HEK293 (cell line): ENCODE measurements around the gene NANOS1.

Source experiments
- CTCF ChIA-PET: fragments of 350-600 bp; formaldehyde crosslinking; extraction: SDS; loops from one replicate; lab custom pipeline; 2021; ENCODE audit warnings: antibody characterized with exemption; lab: Yijun Ruan, JAX
- POLR2A ChIA-PET: fragments of 300-600 bp; formaldehyde crosslinking; extraction: SDS; loops from one replicate; lab custom pipeline; 2020; ENCODE audit warnings: antibody characterized with exemption, inconsistent platforms; lab: Yijun Ruan, JAX
- H3K27ac ChIP-seq: fragments of 200-500 bp; sonication (Bioruptor generic); 2 replicates; pipeline ENCODE4 v1.5.1; 2014; ENCODE audit warnings: low read depth, low read length, control low read depth, inconsistent platforms; ENCODE audit errors: extremely low read depth
- H3K36me3 ChIP-seq, 2 experiments: fragments of 200-500 bp in 1 of 2; sonication (Bioruptor generic) in 1 of 2; 1 replicate in 1 of 2; 2 replicates in 1 of 2; pipeline ENCODE4 v1.5.1; 2014 to 2017; ENCODE audit warnings: inconsistent platforms in 2 of 2, low read length in 2 of 2; ENCODE audit not compliant: control insufficient read depth in 2 of 2, insufficient read depth in 1 of 2
- H3K4me1 ChIP-seq: fragments of 200-500 bp; sonication (Bioruptor generic); 2 replicates; pipeline ENCODE4 v1.5.1; 2014; ENCODE audit warnings: mild to moderate bottlenecking, low read length, inconsistent platforms; ENCODE audit not compliant: control insufficient read depth, insufficient read depth
- H3K4me3 ChIP-seq: 2 replicates; pipeline ENCODE4 v1.5.1; 2011; ENCODE audit warnings: low read depth, mild to moderate bottlenecking, control low read depth, low read length, moderate library complexity
- H3K9me3 ChIP-seq: fragments of 200-500 bp; sonication (Bioruptor generic); 2 replicates; pipeline ENCODE4 v1.5.1; 2014; ENCODE audit warnings: low read depth, low read length, inconsistent platforms; ENCODE audit not compliant: control insufficient read depth, insufficient read depth
- EGR2 ChIP-seq: fragments of 450-650 bp; formaldehyde crosslinking; IDR thresholded peaks from 2 replicates; pipeline ENCODE4 v1.5.1; 2016; ENCODE audit warnings: low read depth, missing biosample characterization, missing genetic modification characterization
- GLI4 ChIP-seq: fragments of 450-650 bp; formaldehyde crosslinking; IDR thresholded peaks from 2 replicates; pipeline ENCODE4 v1.5.1; 2016; ENCODE audit warnings: missing biosample characterization, missing genetic modification characterization
- HOXA7 ChIP-seq: sonication (generic); formaldehyde crosslinking; IDR thresholded peaks from 2 replicates; pipeline ENCODE4 v1.8.1; 2022; ENCODE audit warnings: missing genetic modification reagents, borderline replicate concordance
- IKZF3 ChIP-seq: fragments of 450-650 bp; IDR thresholded peaks from 2 replicates; pipeline ENCODE4 v1.5.0; 2018; ENCODE audit warnings: missing biosample characterization, mild to moderate bottlenecking, missing genetic modification characterization, moderate library complexity
- RBAK ChIP-seq: fragments of 450-650 bp; formaldehyde crosslinking; IDR thresholded peaks from 2 replicates; pipeline ENCODE4 v1.5.1; 2016; ENCODE audit warnings: missing biosample characterization, missing genetic modification characterization
- SCRT2 ChIP-seq: fragments of 450-650 bp; formaldehyde crosslinking; IDR thresholded peaks from 2 replicates; pipeline ENCODE4 v1.5.1; 2016; ENCODE audit warnings: missing biosample characterization, missing genetic modification characterization
- SP7 ChIP-seq: fragments of 450-650 bp; formaldehyde crosslinking; IDR thresholded peaks from 2 replicates; pipeline ENCODE4 v1.5.1; 2016; ENCODE audit warnings: missing biosample characterization, missing genetic modification characterization
- TCF7L2 ChIP-seq: IDR thresholded peaks from 2 replicates; pipeline ENCODE4 v1.6.1; 2011; ENCODE audit warnings: low read depth, mild to moderate bottlenecking, inconsistent platforms, low read length, moderate library complexity, borderline replicate concordance
- ZBTB17 ChIP-seq: fragments of 450-650 bp; formaldehyde crosslinking; IDR thresholded peaks from 2 replicates; pipeline ENCODE4 v1.5.1; 2016; ENCODE audit warnings: missing biosample characterization, missing genetic modification characterization
- ZBTB8A ChIP-seq: fragments of 450-650 bp; formaldehyde crosslinking; IDR thresholded peaks from 2 replicates; pipeline ENCODE4 v1.5.1; 2016; ENCODE audit warnings: missing biosample characterization, missing genetic modification characterization
- ZFHX2 ChIP-seq: fragments of 450-650 bp; formaldehyde crosslinking; conservative IDR thresholded peaks from 2 replicates; pipeline ENCODE4 v1.5.1; 2016; ENCODE audit warnings: missing biosample characterization, missing genetic modification characterization
- ZIC2 ChIP-seq: fragments of 450-650 bp; formaldehyde crosslinking; IDR thresholded peaks from 2 replicates; pipeline ENCODE4 v1.5.1; 2016; ENCODE audit warnings: missing biosample characterization, missing genetic modification characterization
- ZNF114 ChIP-seq: fragments of 450-650 bp; formaldehyde crosslinking; IDR thresholded peaks from 2 replicates; pipeline ENCODE4 v1.5.0; 2017; ENCODE audit warnings: missing biosample characterization, missing genetic modification characterization
- ZNF223 ChIP-seq: fragments of 450-650 bp; formaldehyde crosslinking; IDR thresholded peaks from 2 replicates; pipeline ENCODE4 v1.5.1; 2016; ENCODE audit warnings: missing biosample characterization, missing genetic modification characterization
- ZNF501 ChIP-seq: fragments of 450-650 bp; formaldehyde crosslinking; IDR thresholded peaks from 2 replicates; pipeline ENCODE4 v1.5.1; 2016; ENCODE audit warnings: missing biosample characterization, missing genetic modification characterization
- ZNF521 ChIP-seq: fragments of 450-650 bp; formaldehyde crosslinking; IDR thresholded peaks from 2 replicates; pipeline ENCODE4 v1.5.1; 2017; ENCODE audit warnings: missing biosample characterization, mild to moderate bottlenecking, missing genetic modification characterization
- ZNF600 ChIP-seq: fragments of 450-650 bp; formaldehyde crosslinking; IDR thresholded peaks from 2 replicates; pipeline ENCODE4 v1.5.1; 2016; ENCODE audit warnings: missing biosample characterization, missing genetic modification characterization
- ZNF626 ChIP-seq: fragments of 450-650 bp; sonication (Bioruptor Pico); formaldehyde crosslinking; IDR thresholded peaks from 2 replicates; pipeline ENCODE4 v1.5.1; 2018; ENCODE audit warnings: missing biosample characterization, missing genetic modification characterization, inconsistent platforms
- ZNF785 ChIP-seq: fragments of 450-650 bp; formaldehyde crosslinking; IDR thresholded peaks from 2 replicates; pipeline ENCODE4 v1.5.1; 2016; ENCODE audit warnings: missing biosample characterization, missing genetic modification characterization
- TF ChIP-seq, protein P1 (sequence below): fragments of 450-650 bp; formaldehyde crosslinking; IDR thresholded peaks from 2 replicates; pipeline ENCODE4 v1.5.1; 2016; ENCODE audit warnings: missing biosample characterization, missing genetic modification characterization
- TF ChIP-seq, protein P2 (sequence below): fragments of 450-650 bp; formaldehyde crosslinking; IDR thresholded peaks from 2 replicates; pipeline ENCODE4 v1.5.1; 2016; ENCODE audit warnings: missing biosample characterization, missing genetic modification characterization
- TF ChIP-seq, protein P3 (sequence below): fragments of 450-650 bp; formaldehyde crosslinking; IDR thresholded peaks from 2 replicates; pipeline ENCODE4 v1.5.1; 2016; ENCODE audit warnings: missing biosample characterization, missing genetic modification characterization
- TF ChIP-seq, protein P4 (sequence below): fragments of 450-650 bp; formaldehyde crosslinking; IDR thresholded peaks from 2 replicates; pipeline ENCODE4 v1.5.1; 2016; ENCODE audit warnings: missing biosample characterization, missing genetic modification characterization
- TF ChIP-seq, protein P5 (sequence below): fragments of 450-650 bp; formaldehyde crosslinking; IDR thresholded peaks from 2 replicates; pipeline ENCODE4 v1.5.1; 2016; ENCODE audit warnings: missing biosample characterization, missing genetic modification characterization

The NANOS1 gene

DNA sequence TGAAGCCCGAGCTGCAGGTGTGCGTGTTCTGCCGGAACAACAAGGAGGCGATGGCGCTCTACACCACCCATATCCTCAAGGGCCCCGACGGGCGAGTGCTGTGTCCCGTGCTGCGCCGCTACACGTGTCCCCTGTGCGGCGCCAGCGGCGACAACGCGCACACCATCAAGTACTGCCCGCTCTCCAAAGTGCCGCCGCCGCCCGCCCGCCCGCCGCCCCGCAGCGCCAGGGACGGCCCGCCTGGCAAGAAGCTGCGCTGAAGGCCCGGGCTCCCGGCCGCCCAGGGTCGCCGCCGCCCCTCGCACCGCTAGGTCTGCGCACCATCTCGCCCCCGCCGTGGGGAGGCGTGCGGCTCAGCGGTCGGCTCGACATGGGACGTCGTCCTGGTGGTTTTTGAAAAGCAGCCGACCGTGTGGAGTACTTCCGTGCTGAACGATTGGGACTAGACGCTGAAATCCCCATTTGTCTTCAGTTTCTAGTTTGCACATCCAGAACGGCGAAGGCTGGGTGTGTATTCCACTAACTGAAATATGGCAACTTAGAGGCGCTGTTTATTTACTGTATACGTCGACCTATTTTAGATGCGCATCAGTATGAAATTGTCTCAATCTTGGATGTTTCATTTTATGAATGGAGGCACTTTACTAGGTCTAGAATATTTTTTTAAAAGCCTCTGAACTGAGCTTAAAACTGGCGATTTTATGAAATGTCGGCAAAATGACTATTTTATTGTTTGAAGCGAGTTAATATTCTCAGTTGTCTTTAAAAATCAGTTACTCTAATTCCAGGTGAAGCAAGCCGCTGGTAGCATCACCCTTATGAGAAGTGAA is 1.1 kb downstream of the NANOS1 start (continued):
- TF ChIP-seq, protein P1, sequence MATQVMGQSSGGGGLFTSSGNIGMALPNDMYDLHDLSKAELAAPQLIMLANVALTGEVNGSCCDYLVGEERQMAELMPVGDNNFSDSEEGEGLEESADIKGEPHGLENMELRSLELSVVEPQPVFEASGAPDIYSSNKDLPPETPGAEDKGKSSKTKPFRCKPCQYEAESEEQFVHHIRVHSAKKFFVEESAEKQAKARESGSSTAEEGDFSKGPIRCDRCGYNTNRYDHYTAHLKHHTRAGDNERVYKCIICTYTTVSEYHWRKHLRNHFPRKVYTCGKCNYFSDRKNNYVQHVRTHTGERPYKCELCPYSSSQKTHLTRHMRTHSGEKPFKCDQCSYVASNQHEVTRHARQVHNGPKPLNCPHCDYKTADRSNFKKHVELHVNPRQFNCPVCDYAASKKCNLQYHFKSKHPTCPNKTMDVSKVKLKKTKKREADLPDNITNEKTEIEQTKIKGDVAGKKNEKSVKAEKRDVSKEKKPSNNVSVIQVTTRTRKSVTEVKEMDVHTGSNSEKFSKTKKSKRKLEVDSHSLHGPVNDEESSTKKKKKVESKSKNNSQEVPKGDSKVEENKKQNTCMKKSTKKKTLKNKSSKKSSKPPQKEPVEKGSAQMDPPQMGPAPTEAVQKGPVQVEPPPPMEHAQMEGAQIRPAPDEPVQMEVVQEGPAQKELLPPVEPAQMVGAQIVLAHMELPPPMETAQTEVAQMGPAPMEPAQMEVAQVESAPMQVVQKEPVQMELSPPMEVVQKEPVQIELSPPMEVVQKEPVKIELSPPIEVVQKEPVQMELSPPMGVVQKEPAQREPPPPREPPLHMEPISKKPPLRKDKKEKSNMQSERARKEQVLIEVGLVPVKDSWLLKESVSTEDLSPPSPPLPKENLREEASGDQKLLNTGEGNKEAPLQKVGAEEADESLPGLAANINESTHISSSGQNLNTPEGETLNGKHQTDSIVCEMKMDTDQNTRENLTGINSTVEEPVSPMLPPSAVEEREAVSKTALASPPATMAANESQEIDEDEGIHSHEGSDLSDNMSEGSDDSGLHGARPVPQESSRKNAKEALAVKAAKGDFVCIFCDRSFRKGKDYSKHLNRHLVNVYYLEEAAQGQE: no peak
- TF ChIP-seq IKZF3 (tag by site-specific recombination) (no peak), ZNF600 (peak; percentile 97), ZBTB8A (tag by site-specific recombination) (peak; percentile 47), ZNF223 (tag by site-specific recombination) (no peak), ZIC2 (tag by site-specific recombination) (peak; percentile 98), ZBTB17 (peak; percentile 58), ZNF785 (tag by site-specific recombination) (no peak), ZFHX2 (tag by site-specific recombination) (peak; percentile 59), TCF7L2 (peak; percentile 33; the same call in 1 of the 2 replicates), GLI4 (tag by site-specific recombination) (no peak), EGR2 (tag by site-specific recombination) (peak; percentile 37), ZNF626 (tag by site-specific recombination) (no peak), SP7 (0 out of 2 replicates have a peak, but pooled peaks have one; percentile 24)
- TF ChIP-seq, protein P2, sequence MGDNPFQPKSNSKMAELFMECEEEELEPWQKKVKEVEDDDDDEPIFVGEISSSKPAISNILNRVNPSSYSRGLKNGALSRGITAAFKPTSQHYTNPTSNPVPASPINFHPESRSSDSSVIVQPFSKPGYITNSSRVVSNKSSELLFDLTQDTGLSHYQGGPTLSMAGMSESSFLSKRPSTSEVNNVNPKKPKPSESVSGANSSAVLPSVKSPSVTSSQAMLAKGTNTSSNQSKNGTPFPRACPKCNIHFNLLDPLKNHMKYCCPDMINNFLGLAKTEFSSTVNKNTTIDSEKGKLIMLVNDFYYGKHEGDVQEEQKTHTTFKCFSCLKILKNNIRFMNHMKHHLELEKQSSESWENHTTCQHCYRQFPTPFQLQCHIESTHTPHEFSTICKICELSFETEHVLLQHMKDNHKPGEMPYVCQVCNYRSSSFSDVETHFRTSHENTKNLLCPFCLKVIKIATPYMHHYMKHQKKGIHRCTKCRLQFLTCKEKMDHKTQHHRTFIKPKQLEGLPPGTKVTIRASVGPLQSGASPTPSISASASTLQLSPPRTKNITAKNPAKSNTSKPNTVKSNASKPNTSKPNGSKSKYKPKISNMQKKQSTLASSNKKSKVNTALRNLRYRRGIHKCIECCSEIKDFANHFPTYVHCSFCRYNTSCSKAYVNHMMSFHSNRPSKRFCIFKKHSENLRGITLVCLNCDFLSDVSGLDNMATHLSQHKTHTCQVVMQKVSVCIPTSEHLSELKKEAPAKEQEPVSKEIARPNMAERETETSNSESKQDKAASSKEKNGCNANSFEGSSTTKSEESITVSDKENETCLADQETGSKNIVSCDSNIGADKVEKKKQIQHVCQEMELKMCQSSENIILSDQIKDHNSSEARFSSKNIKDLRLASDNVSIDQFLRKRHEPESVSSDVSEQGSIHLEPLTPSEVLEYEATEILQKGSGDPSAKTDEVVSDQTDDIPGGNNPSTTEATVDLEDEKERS (tag by site-specific recombination): no peak
- TF ChIP-seq, protein P3, sequence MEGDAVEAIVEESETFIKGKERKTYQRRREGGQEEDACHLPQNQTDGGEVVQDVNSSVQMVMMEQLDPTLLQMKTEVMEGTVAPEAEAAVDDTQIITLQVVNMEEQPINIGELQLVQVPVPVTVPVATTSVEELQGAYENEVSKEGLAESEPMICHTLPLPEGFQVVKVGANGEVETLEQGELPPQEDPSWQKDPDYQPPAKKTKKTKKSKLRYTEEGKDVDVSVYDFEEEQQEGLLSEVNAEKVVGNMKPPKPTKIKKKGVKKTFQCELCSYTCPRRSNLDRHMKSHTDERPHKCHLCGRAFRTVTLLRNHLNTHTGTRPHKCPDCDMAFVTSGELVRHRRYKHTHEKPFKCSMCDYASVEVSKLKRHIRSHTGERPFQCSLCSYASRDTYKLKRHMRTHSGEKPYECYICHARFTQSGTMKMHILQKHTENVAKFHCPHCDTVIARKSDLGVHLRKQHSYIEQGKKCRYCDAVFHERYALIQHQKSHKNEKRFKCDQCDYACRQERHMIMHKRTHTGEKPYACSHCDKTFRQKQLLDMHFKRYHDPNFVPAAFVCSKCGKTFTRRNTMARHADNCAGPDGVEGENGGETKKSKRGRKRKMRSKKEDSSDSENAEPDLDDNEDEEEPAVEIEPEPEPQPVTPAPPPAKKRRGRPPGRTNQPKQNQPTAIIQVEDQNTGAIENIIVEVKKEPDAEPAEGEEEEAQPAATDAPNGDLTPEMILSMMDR (tag by site-specific recombination): peak; percentile 78

DNA sequence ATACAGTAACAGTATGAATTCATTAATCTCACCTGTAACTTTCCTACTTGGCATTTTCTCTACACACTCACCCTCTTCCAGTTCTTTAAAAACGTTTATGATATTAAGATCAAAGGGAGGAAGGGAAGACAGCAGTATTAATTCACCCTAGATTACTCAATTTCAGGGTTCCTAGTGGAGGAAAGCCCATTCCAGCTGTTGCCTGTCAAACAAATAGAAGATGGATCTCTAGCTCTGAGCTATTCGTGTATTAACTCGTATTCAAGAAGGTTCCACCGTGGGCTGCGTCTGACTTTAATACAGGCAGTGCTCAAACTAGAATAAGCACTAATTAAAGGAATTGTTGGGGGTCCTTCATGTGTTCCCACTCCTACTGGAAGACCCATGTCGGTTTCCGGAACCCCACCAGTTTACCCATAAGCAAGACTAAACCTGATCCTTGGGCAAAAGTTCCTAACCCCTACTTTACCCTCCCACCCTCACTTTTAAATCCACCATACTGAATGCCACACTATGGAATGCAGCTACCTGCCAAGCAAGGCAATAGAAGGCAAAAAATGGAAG is 2.1 kb downstream of the NANOS1 start:
- ChIA-PET POLR2A (interaction anchor here (0.7 to 2.8 kb wide), 4 partner anchors 37 to 277 kb away, joined by 3 to 15 read pairs (median 4); partner anchors contain the start of genes CACUL1 and GRK5), CTCF (interaction anchor here (0.6 to 1.7 kb wide), 4 partner anchors 60 to 464 kb away, joined by 3 to 5 read pairs (median 3); no protein-coding TSS in a partner anchor)
- H3K27ac ChIP-seq: no peak overlapping the region
- peak overlapping the region; percentile 46 for H3K4me3 ChIP-seq
- peaks cover 10% of the 10 kb centered on the region for H3K4me1 ChIP-seq
- no peaks in the 10 kb centered on the region for H3K9me3 ChIP-seq
- H3K36me3 ChIP-seq: peaks cover 27 to 38% of the 10 kb centered on the region in 2 experiments
- peak; percentile 13; the same call in 1 of the 2 replicates for TF ChIP-seq SCRT2 (tag by site-specific recombination)
- no peak for TF ChIP-seq RBAK (tag by site-specific recombination)
- TF ChIP-seq ZNF114 (tag by site-specific recombination): no peak
- TF ChIP-seq, protein P4, sequence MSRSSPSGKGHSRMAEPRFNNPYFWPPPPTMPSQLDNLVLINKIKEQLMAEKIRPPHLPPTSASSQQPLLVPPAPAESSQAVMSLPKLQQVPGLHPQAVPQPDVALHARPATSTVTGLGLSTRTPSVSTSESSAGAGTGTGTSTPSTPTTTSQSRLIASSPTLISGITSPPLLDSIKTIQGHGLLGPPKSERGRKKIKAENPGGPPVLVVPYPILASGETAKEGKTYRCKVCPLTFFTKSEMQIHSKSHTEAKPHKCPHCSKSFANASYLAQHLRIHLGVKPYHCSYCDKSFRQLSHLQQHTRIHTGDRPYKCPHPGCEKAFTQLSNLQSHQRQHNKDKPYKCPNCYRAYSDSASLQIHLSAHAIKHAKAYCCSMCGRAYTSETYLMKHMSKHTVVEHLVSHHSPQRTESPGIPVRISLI (tag by site-specific recombination): no peak
- no peak for TF ChIP-seq ZNF521
- TF ChIP-seq ZNF501 (tag by site-specific recombination): no peak
- TF ChIP-seq HOXA7: no peak
- TF ChIP-seq, protein P5, sequence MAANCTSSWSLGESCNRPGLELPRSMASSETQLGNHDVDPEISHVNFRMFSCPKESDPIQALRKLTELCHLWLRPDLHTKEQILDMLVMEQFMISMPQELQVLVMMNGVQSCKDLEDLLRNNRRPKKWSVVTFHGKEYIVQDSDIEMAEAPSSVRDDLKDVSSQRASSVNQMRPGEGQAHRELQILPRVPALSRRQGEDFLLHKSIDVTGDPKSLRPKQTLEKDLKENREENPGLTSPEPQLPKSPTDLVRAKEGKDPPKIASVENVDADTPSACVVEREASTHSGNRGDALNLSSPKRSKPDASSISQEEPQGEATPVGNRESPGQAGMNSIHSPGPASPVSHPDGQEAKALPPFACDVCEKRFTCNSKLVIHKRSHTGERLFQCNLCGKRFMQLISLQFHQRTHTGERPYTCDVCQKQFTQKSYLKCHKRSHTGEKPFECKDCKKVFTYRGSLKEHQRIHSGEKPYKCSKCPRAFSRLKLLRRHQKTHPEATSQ: no peak
